Muscle layer of colon (tissue), 2 donors: ENCODE data around the gene NET1.

Experiments
- H3K27ac ChIP-seq: one replicate; pipeline ENCODE4 v1.7.0; 2013; ENCODE audit warnings: low read depth, mild to moderate bottlenecking, low read length, moderate library complexity
- H3K27me3 ChIP-seq, 2 donors: one replicate each; pipeline ENCODE4 v1.7.0; 2013; ENCODE audit warnings: low read length in 2 of 2, mild to moderate bottlenecking in 2 of 2; ENCODE audit not compliant: insufficient read depth in 2 of 2, control insufficient read depth in 1 of 2
- H3K36me3 ChIP-seq: one replicate; pipeline ENCODE4 v1.7.0; 2013; ENCODE audit warnings: mild to moderate bottlenecking, low read length; ENCODE audit not compliant: insufficient read depth
- H3K4me1 ChIP-seq: one replicate; pipeline ENCODE4 v1.7.0; 2013; ENCODE audit warnings: mild to moderate bottlenecking, low read length; ENCODE audit not compliant: insufficient read depth
- H3K4me3 ChIP-seq, 2 donors: one replicate each; pipeline ENCODE4 v1.7.0; 2013; ENCODE audit warnings: low read length in 2 of 2, low read depth in 1 of 2, mild to moderate bottlenecking in 1 of 2, moderate library complexity in 1 of 2
- H3K9ac ChIP-seq: one replicate; pipeline ENCODE4 v1.7.0; 2013; ENCODE audit warnings: low read length
- H3K9me3 ChIP-seq: one replicate; pipeline ENCODE4 v1.7.0; 2013; ENCODE audit warnings: mild to moderate bottlenecking, low read length
- donor health status: abdominal sarcoma.
- donor health status: Adenocarcinoma of cecum.

The NET1 gene

DNA sequence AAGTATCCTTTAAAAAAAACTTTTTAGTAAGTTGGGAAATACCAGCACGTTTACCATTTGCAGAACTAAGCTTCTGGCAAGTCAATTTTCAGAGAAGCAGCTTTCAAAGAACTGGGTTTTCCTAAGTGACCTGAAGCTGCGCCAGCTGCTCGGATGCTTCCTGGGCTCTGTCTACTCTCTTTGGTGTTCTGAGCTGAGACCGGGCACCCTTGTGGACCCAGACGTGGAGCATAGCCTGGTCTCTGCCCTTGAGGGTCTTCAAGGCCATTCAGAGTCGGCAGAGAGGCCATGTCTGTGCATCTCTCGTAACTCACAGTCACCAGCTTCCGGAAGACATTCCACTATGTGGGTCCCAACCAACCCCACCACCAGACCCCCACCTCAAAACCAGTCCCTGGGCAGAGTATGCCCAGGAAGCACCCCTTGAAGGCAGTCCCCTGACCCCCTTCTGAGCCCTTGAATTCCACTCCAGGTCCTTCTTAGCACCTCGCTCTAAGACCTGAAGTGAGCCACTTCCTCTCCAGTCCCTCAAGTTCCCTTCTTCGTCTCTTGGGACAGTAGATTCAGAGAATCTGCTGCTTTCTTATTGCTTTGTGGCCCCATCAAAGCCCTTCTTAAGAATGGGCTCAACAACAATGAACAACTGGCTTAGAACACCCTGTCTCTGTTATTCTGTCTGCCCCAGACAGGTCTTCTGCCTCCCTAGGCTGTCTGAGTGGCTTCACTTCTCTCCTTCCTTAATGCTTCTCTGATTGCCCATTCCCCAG, 78.5 kb downstream of the NET1 start:
- Histone ChIP-seq H3K9ac (no peak overlapping the region), H3K36me3 (no peaks in the 10 kb centered on the region), H3K4me3 (no peak overlapping the region), H3K4me1 (no peaks in the 10 kb centered on the region), H3K27me3 (no peaks in the 10 kb centered on the region), H3K27ac (no peak overlapping the region), H3K9me3 (no peaks in the 10 kb centered on the region)

DNA sequence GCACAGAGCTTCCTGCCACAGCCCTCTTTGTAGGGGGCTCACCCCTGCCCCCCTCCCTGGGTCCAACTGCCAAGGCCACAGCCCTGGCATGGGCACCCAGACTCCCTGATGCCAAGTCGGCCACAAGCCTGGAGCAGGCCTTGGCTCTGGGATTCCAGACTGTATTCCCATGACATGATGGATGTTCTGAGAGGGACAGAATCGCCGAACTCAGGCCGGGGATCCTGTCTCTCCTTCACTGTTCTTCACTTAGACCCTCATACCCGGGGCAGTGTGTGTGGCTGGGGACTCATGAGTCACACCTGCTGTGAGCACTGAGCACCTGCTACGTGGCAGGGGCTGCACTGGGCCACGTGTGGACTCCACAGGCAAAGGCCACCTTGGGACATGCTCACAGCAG, 79.1 kb downstream of the NET1 start:
- no peaks in the 10 kb centered on the region for H3K4me1 ChIP-seq
- H3K9me3 ChIP-seq, result no peaks in the 10 kb centered on the region
- no peaks in the 10 kb centered on the region for H3K27me3 ChIP-seq
- no peak overlapping the region for H3K9ac ChIP-seq
- no peak overlapping the region for H3K4me3 ChIP-seq
- H3K36me3 ChIP-seq, result no peaks in the 10 kb centered on the region
- H3K27ac ChIP-seq, result no peak overlapping the region

DNA sequence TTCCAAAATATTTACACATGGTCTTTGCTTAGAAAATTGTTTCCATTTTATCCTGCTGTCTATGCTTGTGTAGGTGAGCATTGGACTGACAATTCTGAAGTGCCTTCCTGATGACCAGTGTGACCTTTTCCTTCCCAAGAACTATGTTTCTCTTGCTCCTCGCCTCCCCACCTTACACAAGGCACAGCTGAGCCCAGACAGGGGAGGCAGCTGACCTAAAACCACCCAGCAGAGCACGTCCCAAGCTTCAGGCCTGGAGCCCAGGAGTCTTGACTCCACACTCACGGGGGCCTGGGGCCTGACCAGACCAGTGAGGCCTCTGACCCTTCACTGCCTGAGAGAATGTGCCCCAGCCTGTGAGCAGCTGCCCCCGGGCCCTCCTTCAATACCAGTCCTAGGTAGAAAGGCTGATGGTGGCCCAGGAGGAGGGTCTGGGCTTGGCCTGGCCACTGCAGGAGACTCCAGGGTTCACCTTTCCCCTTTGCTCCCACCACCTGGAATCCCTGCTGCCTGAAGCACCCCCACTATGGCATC, 80.0 kb downstream of the NET1 start:
- Histone ChIP-seq H3K36me3 (no peaks in the 10 kb centered on the region), H3K4me3 (no peak overlapping the region), H3K27me3 (no peaks in the 10 kb centered on the region), H3K9me3 (no peaks in the 10 kb centered on the region), H3K9ac (no peak overlapping the region), H3K4me1 (no peaks in the 10 kb centered on the region), H3K27ac (no peak overlapping the region)

DNA sequence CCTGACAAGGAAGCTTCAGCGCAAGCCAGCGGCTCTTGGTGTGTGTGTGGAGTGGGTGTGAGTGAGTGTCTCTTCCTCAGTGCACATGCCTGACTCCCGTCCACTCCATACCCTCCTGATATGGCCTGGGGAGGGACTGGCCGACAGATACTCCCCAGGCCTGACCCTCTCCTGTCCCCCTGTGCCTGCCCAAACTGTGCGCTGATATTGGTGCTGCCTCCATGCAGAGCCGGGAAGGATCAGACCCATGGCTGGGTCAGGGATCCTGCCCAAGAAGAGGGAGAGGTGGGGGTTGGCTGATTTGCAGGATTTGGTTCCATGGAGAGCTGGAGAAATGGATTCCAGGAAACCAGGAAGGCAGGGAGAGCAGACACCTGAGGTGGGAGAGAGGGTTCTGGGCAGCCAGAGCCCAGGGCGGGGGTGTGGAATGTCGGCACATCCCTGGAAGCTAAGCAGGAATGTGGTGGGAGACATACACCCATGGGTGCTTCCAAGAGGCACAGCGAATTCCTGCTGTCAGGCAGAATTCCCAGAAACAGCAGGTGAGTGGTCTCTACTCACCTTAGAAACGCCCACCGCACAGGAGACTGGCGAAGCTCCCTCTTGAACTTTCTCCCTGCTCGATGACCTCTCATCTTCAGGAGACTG, 80.7 kb downstream of the NET1 start:
- Histone ChIP-seq H3K27me3 (no peaks in the 10 kb centered on the region), H3K27ac (no peak overlapping the region), H3K9me3 (no peaks in the 10 kb centered on the region)

DNA sequence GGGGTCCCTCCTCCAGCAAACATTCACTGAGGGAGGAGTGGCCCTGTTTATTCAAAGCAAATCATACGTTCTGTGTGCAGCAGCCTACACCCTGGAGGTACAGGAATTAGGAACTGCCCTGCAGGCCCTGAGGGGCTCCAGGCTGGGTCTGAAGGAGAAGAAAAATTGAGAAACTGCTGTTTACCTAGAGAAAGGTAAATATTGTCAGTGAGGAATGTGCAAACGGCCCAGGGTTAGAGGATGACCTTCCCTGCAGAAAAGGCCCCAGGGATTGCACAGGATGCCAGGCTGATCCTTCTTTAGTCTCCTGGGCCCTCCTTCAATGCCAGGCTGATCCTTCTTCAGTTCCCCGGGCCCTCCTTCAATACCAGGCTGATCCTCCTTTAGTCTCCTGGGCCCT, 81.3 kb downstream of the NET1 start:
- H3K4me3 ChIP-seq, result no peak overlapping the region
- no peak overlapping the region for H3K9ac ChIP-seq
- H3K27ac ChIP-seq, result no peak overlapping the region
- H3K27me3 ChIP-seq, result no peaks in the 10 kb centered on the region
- H3K4me1 ChIP-seq, result no peaks in the 10 kb centered on the region
- H3K36me3 ChIP-seq, result no peaks in the 10 kb centered on the region
- no peaks in the 10 kb centered on the region for H3K9me3 ChIP-seq

More for the DNA sequence above, 80.7 kb downstream of the NET1 start:
- Histone ChIP-seq H3K4me1 (no peaks in the 10 kb centered on the region), H3K36me3 (no peaks in the 10 kb centered on the region), H3K9ac (no peak overlapping the region), H3K4me3 (no peak overlapping the region)

DNA sequence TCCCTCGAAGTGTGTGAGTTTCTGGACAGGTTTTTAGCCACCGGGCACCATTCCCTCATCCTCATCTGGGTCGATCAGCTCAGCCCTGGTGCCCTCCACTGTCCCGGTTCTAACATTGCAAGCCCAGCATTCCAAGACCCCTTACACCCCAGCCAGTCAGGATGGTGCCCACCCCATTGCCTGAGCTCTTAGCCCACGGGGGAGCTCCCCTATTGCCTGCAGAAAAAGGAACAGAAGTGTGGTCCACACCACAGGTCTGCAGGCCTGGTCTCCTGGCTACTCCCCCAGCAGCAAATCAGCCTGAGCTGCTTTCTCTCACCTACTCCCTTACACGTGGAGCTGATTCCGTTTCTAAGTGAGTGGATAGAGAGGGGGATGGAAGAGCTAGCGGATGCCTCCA, 82.3 kb downstream of the NET1 start:
- Histone ChIP-seq H3K9ac (no peak overlapping the region), H3K9me3 (no peaks in the 10 kb centered on the region), H3K27ac (no peak overlapping the region), H3K4me3 (no peak overlapping the region), H3K4me1 (no peaks in the 10 kb centered on the region), H3K36me3 (no peaks in the 10 kb centered on the region), H3K27me3 (no peaks in the 10 kb centered on the region)

DNA sequence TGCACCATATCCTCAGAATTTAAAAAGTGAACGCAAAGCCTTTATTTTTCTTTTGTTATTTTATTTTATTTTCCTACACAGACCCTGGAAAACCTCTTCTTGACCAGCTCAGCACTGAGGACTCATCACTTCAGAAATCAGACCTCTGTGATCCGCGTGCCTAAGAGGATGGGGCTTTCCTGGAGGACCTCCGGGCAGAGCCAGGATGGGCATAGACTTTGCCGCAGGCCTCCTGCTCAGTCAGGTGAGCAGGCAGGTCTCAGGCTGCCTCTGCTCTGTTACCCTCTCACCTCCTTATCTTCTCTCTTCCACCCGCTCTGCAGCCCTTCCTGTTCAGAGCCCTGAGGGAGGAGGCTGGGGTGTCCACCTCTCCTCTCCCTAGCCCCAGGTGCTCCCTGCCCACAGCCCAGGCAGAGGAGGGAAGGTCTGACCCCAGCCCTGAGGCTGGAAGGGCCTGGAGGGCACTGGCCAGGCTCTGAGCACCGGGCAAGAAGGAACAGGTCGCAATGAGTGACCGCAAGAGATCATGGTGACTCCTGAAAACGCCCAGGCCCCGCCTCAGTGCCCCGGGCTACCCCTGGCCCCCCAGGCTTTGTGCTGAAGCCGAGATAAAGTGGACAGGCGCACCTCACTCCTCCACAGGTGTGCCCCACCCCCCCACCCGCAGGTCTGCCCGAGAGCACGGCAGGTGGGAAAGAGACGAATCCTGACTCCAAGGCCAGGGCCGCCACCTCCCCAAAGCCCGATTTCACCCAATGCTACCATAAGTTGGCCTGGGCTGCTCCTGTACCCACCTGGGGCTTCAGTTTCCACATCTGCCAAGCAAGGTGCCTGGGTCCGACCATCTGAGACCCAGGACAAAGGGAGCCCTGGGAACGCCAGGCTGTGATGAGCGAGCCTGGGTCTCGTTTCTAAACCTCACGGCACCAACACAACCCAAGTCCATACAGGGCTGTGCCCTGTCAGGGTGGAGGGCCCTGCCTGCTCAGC, 84.2 kb downstream of the NET1 start:
- Histone ChIP-seq H3K27me3 (no peaks in the 10 kb centered on the region), H3K4me1 (no peaks in the 10 kb centered on the region), H3K9ac (no peak overlapping the region), H3K4me3 (no peak overlapping the region), H3K27ac (no peak overlapping the region), H3K9me3 (no peaks in the 10 kb centered on the region), H3K36me3 (no peaks in the 10 kb centered on the region)

DNA sequence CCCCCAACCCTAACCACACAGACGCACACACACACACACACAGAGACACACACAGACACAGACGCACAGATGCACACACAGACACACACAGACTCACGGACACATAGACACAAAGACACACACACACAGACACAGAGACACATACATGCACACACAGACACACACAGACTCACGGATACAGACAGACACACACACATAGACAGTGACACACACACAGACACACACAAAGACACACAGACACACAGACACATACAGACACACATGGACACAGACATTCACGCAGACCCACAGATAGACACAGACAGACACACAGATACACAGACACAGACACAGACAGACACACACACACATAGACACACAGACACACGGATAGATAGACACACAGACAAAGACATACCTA, 84.9 kb downstream of the NET1 start:
- no peaks in the 10 kb centered on the region for H3K36me3 ChIP-seq
- no peak overlapping the region for H3K4me3 ChIP-seq
- H3K27me3 ChIP-seq, result no peaks in the 10 kb centered on the region
- no peaks in the 10 kb centered on the region for H3K4me1 ChIP-seq
- no peak overlapping the region for H3K27ac ChIP-seq
- no peak overlapping the region for H3K9ac ChIP-seq
- H3K9me3 ChIP-seq, result no peaks in the 10 kb centered on the region

DNA sequence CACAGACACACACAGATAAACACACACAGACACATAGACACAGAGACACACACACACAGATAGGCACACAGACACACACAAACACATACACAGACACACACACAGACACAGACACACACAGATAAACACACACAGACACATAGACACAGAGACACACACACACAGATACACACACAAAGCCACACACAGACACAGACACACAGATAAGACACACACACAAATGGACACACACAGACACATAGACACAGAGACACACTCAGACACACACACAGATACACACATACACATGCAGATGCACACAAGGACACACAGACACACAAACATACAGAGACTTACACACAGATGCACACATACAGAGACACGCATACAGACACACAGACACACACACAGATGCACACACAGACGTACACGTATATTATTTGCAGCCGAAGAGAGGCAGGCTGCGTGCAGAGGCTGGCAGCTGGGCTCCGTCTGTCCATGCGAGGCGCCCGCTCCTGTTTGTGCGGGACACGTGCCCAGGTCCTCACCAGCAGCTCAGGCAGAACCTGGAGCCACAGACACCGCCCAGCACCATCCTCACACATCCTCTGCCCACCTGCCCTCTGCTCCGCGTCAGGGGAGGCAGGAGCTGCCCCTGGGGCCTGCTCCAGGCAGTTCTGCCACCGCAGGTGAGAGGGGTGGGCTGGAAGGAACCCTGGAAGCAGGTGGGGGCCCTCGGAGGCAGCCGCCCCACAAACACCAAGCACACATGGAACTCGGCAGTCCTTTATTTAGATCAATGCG, 85.8 kb downstream of the NET1 start:
- no peak overlapping the region for H3K4me3 ChIP-seq
- H3K9ac ChIP-seq, result no peak overlapping the region
- no peaks in the 10 kb centered on the region for H3K27me3 ChIP-seq
- H3K9me3 ChIP-seq, result no peaks in the 10 kb centered on the region
- H3K27ac ChIP-seq, result no peak overlapping the region
- H3K36me3 ChIP-seq, result no peaks in the 10 kb centered on the region
- no peaks in the 10 kb centered on the region for H3K4me1 ChIP-seq

DNA sequence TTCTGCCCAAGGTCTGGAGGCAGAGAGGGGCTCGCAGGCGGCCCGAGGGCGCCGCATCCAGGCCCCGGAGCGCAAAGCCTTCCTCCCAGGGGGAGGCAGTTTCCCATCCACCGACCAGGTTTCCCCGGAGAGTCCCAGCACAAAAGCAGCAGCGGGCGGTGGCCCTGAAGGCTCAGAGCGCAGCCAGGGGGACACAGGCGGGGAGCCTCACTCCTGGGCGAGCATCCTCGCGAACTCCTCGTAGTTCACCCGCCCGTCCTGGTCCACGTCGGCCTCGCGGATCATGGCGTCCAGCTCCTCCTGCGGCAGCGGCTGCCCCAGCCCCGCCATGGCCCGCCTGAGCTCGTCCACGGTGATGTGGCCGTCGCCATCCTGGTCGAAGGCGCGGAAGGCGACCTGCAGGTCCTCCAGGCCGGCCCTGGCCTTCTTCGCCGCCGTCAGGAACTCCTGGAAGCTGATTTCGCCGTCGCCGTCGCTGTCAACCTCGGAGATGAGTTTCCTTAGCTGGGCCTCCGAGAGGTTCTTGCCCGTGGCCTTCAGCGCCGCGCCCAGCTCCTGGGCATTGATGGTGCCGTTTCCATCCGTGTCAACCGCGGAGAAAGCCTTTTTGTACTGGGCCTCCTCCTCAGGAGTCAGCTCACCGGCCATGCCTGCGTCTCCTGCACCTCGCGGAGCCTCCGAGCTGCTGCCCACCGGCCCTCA, 86.6 kb downstream of the NET1 start:
- no peak overlapping the region for H3K27ac ChIP-seq
- H3K27me3 ChIP-seq, result no peaks in the 10 kb centered on the region
- no peak overlapping the region for H3K9ac ChIP-seq
- no peaks in the 10 kb centered on the region for H3K36me3 ChIP-seq
- no peak overlapping the region for H3K4me3 ChIP-seq
- H3K9me3 ChIP-seq, result no peaks in the 10 kb centered on the region
- no peaks in the 10 kb centered on the region for H3K4me1 ChIP-seq
